HEK293 (cell line): Measurements from ENCODE around the gene TMEM63B.

Source experiments
- CTCF ChIA-PET: fragments of 350-600 bp; formaldehyde crosslinking; extraction: SDS; loops from one replicate; lab custom pipeline; 2021; ENCODE audit warnings: antibody characterized with exemption; lab: Yijun Ruan, JAX
- POLR2A ChIA-PET: fragments of 300-600 bp; formaldehyde crosslinking; extraction: SDS; loops from one replicate; lab custom pipeline; 2020; ENCODE audit warnings: antibody characterized with exemption, inconsistent platforms; lab: Yijun Ruan, JAX
- H3K27ac ChIP-seq: fragments of 200-500 bp; sonication (Bioruptor generic); 2 replicates; pipeline ENCODE4 v1.5.1; 2014; ENCODE audit warnings: low read depth, low read length, control low read depth, inconsistent platforms; ENCODE audit errors: extremely low read depth
- H3K36me3 ChIP-seq, 2 experiments: fragments of 200-500 bp in 1 of 2; sonication (Bioruptor generic) in 1 of 2; 1 replicate in 1 of 2; 2 replicates in 1 of 2; pipeline ENCODE4 v1.5.1; 2014 to 2017; ENCODE audit warnings: inconsistent platforms in 2 of 2, low read length in 2 of 2; ENCODE audit not compliant: control insufficient read depth in 2 of 2, insufficient read depth in 1 of 2
- H3K4me1 ChIP-seq: fragments of 200-500 bp; sonication (Bioruptor generic); 2 replicates; pipeline ENCODE4 v1.5.1; 2014; ENCODE audit warnings: mild to moderate bottlenecking, low read length, inconsistent platforms; ENCODE audit not compliant: control insufficient read depth, insufficient read depth
- H3K4me3 ChIP-seq: 2 replicates; pipeline ENCODE4 v1.5.1; 2011; ENCODE audit warnings: low read depth, mild to moderate bottlenecking, control low read depth, low read length, moderate library complexity
- H3K9me3 ChIP-seq: fragments of 200-500 bp; sonication (Bioruptor generic); 2 replicates; pipeline ENCODE4 v1.5.1; 2014; ENCODE audit warnings: low read depth, low read length, inconsistent platforms; ENCODE audit not compliant: control insufficient read depth, insufficient read depth
- GLIS2 ChIP-seq: fragments of 450-650 bp; formaldehyde crosslinking; IDR thresholded peaks from 2 replicates; pipeline ENCODE4 v1.5.1; 2016; ENCODE audit warnings: missing biosample characterization, missing genetic modification characterization
- KLF7 ChIP-seq: fragments of 450-650 bp; formaldehyde crosslinking; IDR thresholded peaks from 2 replicates; pipeline ENCODE4 v1.5.1; 2016; ENCODE audit warnings: missing biosample characterization, missing genetic modification characterization, borderline replicate concordance
- KLF8 ChIP-seq: fragments of 450-650 bp; formaldehyde crosslinking; IDR thresholded peaks from 2 replicates; pipeline ENCODE4 v1.5.1; 2016; ENCODE audit warnings: missing biosample characterization, missing genetic modification characterization
- KLF9 ChIP-seq: fragments of 450-650 bp; formaldehyde crosslinking; IDR thresholded peaks from 2 replicates; pipeline ENCODE4 v1.5.1; 2016; ENCODE audit warnings: missing biosample characterization, missing genetic modification characterization, low read depth
- RBAK ChIP-seq: fragments of 450-650 bp; formaldehyde crosslinking; IDR thresholded peaks from 2 replicates; pipeline ENCODE4 v1.5.1; 2016; ENCODE audit warnings: missing biosample characterization, missing genetic modification characterization
- TCF7L2 ChIP-seq: IDR thresholded peaks from 2 replicates; pipeline ENCODE4 v1.6.1; 2011; ENCODE audit warnings: low read depth, mild to moderate bottlenecking, inconsistent platforms, low read length, moderate library complexity, borderline replicate concordance
- WT1 ChIP-seq: fragments of 450-650 bp; formaldehyde crosslinking; IDR thresholded peaks from 2 replicates; pipeline ENCODE4 v1.5.1; 2016; ENCODE audit warnings: missing biosample characterization, missing genetic modification characterization
- ZBTB7A ChIP-seq: fragments of 450-650 bp; formaldehyde crosslinking; IDR thresholded peaks from 2 replicates; pipeline ENCODE4 v1.5.1; 2016; ENCODE audit warnings: low read depth, missing biosample characterization, missing genetic modification characterization
- ZFP3 ChIP-seq: fragments of 450-650 bp; formaldehyde crosslinking; IDR thresholded peaks from 2 replicates; pipeline ENCODE4 v1.5.1; 2016; ENCODE audit warnings: low read depth, missing biosample characterization, missing genetic modification characterization
- ZNF169 ChIP-seq: fragments of 450-650 bp; formaldehyde crosslinking; IDR thresholded peaks from 2 replicates; pipeline ENCODE4 v1.5.1; 2016; ENCODE audit warnings: missing biosample characterization, missing genetic modification characterization
- ZNF211 ChIP-seq: fragments of 450-650 bp; formaldehyde crosslinking; IDR thresholded peaks from 2 replicates; pipeline ENCODE4 v1.5.1; 2016; ENCODE audit warnings: low read depth, missing biosample characterization, missing genetic modification characterization
- ZNF292 ChIP-seq: fragments of 450-650 bp; formaldehyde crosslinking; IDR thresholded peaks from 2 replicates; pipeline ENCODE4 v1.5.1; 2016; ENCODE audit warnings: low read depth, missing biosample characterization, missing genetic modification characterization, borderline replicate concordance
- ZNF324 ChIP-seq: fragments of 450-650 bp; formaldehyde crosslinking; IDR thresholded peaks from 2 replicates; pipeline ENCODE4 v1.5.1; 2016; ENCODE audit warnings: missing biosample characterization, missing genetic modification characterization
- ZNF416 ChIP-seq: fragments of 450-650 bp; formaldehyde crosslinking; IDR thresholded peaks from 2 replicates; pipeline ENCODE4 v1.5.1; 2016; ENCODE audit warnings: missing biosample characterization, missing genetic modification characterization
- ZNF544 ChIP-seq: fragments of 450-650 bp; formaldehyde crosslinking; IDR thresholded peaks from 2 replicates; pipeline ENCODE4 v1.5.0; 2017; ENCODE audit warnings: missing biosample characterization, missing genetic modification characterization
- ZNF624 ChIP-seq: fragments of 450-650 bp; formaldehyde crosslinking; IDR thresholded peaks from 2 replicates; pipeline ENCODE4 v1.5.1; 2017; ENCODE audit warnings: missing biosample characterization, missing genetic modification characterization
- ZNF670 ChIP-seq: fragments of 450-650 bp; formaldehyde crosslinking; IDR thresholded peaks from 2 replicates; pipeline ENCODE4 v1.5.1; 2016; ENCODE audit warnings: missing biosample characterization, missing genetic modification characterization, low read depth
- TF ChIP-seq, protein P1 (sequence below): fragments of 450-650 bp; formaldehyde crosslinking; IDR thresholded peaks from 2 replicates; pipeline ENCODE4 v1.5.1; 2016; ENCODE audit warnings: missing biosample characterization, missing genetic modification characterization
- TF ChIP-seq, protein P2 (sequence below): fragments of 450-650 bp; formaldehyde crosslinking; IDR thresholded peaks from 2 replicates; pipeline ENCODE4 v1.5.1; 2016; ENCODE audit warnings: missing biosample characterization, missing genetic modification characterization
- TF ChIP-seq, protein P3 (sequence below): fragments of 450-650 bp; formaldehyde crosslinking; IDR thresholded peaks from 2 replicates; pipeline ENCODE4 v1.5.1; 2016; ENCODE audit warnings: missing biosample characterization, missing genetic modification characterization, borderline replicate concordance
- TF ChIP-seq, protein P4 (sequence below): sonication (generic); formaldehyde crosslinking; IDR thresholded peaks from 2 replicates; pipeline ENCODE4 v1.8.1; 2022; ENCODE audit warnings: mild to moderate bottlenecking, moderate library complexity, missing genetic modification reagents
- TF ChIP-seq, protein P5 (sequence below): fragments of 450-650 bp; formaldehyde crosslinking; IDR thresholded peaks from 2 replicates; pipeline ENCODE4 v1.5.1; 2016; ENCODE audit warnings: missing biosample characterization, missing genetic modification characterization
- TF ChIP-seq, protein P6 (sequence below): fragments of 450-650 bp; formaldehyde crosslinking; IDR thresholded peaks from 2 replicates; pipeline ENCODE4 v1.5.1; 2017; ENCODE audit warnings: missing biosample characterization, missing genetic modification characterization

TMEM63B gene

DNA sequence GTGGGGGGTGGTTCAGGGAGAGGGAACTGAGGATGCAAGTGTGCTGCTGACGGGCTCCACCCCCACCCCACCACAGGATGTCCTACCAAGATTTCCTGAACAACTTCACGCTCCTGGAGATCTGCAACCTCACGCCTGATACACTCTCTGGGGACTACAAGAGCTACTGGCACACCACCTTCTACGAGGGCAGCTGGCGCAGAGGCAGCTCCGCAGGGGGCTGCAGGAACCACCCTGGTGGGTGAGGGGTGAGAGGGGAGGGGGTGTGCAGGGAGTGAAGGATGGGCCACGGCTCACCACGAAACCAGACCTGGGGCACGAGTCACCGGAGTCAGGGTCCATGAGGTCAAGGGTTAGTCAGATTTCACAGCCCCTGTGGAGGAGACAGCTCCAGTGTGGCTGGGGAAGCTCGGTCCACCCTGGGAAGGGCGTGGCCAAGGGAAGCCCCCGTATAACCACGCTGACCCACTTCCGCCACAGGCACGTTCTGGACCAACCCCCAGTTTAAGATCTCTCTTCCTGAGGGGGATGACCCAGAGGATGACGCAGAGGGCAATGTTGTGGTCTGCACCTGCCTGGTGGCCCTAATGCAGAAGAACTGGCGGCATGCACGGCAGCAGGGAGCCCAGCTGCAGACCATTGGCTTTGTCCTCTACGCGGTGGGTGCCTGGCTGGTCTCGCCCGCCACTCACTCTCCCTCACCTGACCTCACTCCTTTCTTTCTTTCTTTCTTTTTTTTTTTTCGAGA lies 49.6 kb downstream of the TMEM63B start:
- no peaks in the 10 kb centered on the region for H3K36me3 ChIP-seq
- H3K27ac ChIP-seq = no peak overlapping the region
- H3K4me3 ChIP-seq = no peak overlapping the region
- POLR2A ChIA-PET = interaction anchor here (1.5 kb wide), 1 partner anchor 70 kb away, joined by 5 read pairs; the partner anchor contains the start of gene HSP90AB1
- CTCF ChIA-PET = interaction anchor here (0.6 to 4.1 kb wide), 8 partner anchors 14 to 80 kb away, joined by 3 to 35 read pairs (median 5); no protein-coding TSS in a partner anchor
- no peaks in the 10 kb centered on the region for H3K4me1 ChIP-seq
- no peaks in the 10 kb centered on the region for H3K9me3 ChIP-seq
- TF ChIP-seq ZNF544 (tag by site-specific recombination) (no peak), TCF7L2 (no peak), ZNF670 (tag by site-specific recombination) (no peak), ZNF416 (no peak), KLF9 (tag by site-specific recombination) (no peak), ZNF292 (tag by site-specific recombination) (no peak), KLF7 (tag by site-specific recombination) (no peak), ZFP3 (tag by site-specific recombination) (no peak), KLF8 (no peak), RBAK (tag by site-specific recombination) (no peak), ZNF324 (tag by site-specific recombination) (no peak), ZNF624 (tag by site-specific recombination) (no peak)
- TF ChIP-seq, protein P1, sequence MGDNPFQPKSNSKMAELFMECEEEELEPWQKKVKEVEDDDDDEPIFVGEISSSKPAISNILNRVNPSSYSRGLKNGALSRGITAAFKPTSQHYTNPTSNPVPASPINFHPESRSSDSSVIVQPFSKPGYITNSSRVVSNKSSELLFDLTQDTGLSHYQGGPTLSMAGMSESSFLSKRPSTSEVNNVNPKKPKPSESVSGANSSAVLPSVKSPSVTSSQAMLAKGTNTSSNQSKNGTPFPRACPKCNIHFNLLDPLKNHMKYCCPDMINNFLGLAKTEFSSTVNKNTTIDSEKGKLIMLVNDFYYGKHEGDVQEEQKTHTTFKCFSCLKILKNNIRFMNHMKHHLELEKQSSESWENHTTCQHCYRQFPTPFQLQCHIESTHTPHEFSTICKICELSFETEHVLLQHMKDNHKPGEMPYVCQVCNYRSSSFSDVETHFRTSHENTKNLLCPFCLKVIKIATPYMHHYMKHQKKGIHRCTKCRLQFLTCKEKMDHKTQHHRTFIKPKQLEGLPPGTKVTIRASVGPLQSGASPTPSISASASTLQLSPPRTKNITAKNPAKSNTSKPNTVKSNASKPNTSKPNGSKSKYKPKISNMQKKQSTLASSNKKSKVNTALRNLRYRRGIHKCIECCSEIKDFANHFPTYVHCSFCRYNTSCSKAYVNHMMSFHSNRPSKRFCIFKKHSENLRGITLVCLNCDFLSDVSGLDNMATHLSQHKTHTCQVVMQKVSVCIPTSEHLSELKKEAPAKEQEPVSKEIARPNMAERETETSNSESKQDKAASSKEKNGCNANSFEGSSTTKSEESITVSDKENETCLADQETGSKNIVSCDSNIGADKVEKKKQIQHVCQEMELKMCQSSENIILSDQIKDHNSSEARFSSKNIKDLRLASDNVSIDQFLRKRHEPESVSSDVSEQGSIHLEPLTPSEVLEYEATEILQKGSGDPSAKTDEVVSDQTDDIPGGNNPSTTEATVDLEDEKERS = no peak
- TF ChIP-seq, protein P2, sequence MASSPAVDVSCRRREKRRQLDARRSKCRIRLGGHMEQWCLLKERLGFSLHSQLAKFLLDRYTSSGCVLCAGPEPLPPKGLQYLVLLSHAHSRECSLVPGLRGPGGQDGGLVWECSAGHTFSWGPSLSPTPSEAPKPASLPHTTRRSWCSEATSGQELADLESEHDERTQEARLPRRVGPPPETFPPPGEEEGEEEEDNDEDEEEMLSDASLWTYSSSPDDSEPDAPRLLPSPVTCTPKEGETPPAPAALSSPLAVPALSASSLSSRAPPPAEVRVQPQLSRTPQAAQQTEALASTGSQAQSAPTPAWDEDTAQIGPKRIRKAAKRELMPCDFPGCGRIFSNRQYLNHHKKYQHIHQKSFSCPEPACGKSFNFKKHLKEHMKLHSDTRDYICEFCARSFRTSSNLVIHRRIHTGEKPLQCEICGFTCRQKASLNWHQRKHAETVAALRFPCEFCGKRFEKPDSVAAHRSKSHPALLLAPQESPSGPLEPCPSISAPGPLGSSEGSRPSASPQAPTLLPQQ (tag by site-specific recombination) = no peak
- TF ChIP-seq, protein P3, sequence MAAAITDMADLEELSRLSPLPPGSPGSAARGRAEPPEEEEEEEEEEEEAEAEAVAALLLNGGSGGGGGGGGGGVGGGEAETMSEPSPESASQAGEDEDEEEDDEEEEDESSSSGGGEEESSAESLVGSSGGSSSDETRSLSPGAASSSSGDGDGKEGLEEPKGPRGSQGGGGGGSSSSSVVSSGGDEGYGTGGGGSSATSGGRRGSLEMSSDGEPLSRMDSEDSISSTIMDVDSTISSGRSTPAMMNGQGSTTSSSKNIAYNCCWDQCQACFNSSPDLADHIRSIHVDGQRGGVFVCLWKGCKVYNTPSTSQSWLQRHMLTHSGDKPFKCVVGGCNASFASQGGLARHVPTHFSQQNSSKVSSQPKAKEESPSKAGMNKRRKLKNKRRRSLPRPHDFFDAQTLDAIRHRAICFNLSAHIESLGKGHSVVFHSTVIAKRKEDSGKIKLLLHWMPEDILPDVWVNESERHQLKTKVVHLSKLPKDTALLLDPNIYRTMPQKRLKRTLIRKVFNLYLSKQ (tag by site-specific recombination) = no peak
- TF ChIP-seq, all 188 proteins: peak for 0

DNA sequence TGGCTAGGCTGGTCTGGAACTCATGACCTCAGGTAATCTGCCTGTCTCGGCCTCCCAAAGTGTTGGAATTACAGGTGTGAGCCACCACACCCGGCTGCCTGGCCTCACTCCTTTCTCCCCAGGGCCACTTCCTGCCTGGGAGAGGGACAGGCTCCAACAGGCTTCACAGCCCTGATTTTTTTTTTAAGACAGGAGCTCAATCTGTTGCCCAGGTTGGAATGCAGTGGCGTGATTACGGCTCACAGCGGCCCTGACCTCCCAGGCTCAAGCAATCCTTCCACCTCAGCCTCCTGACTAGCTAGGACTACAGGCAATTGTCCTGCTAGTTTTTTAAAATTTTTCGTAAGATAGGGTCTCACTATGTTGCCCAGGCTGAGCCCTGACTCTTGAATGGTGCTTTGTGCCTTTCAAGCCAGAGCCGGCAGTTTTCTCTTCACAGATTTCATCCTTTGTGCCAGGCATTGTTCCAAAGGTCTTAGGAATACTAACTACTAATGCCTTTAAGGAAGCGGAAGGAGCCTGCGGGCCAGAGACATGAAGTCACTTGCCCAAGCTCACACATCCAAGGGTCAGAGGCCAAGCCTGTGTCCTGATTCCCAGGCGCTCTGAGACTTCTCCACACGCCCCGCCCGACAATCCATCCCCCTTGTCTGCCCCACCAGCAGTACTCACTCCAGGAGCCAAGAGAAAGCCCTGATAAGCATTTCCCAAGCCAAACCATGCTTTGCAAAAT lies 50.5 kb downstream of the TMEM63B start:
- no peak overlapping the region for H3K4me3 ChIP-seq
- no peaks in the 10 kb centered on the region for H3K36me3 ChIP-seq
- H3K9me3 ChIP-seq = no peaks in the 10 kb centered on the region
- ChIA-PET POLR2A (interaction anchor here (1.5 to 1.6 kb wide), 2 partner anchors 41 to 69 kb away, joined by 3 to 5 read pairs; partner anchors contain the start of gene HSP90AB1), CTCF (interaction anchor here (0.6 to 4.1 kb wide), 6 partner anchors 13 to 81 kb away, joined by 3 to 35 read pairs (median 4); no protein-coding TSS in a partner anchor)
- H3K27ac ChIP-seq = no peak overlapping the region
- H3K4me1 ChIP-seq = no peaks in the 10 kb centered on the region
- TF ChIP-seq ZNF211 (tag by site-specific recombination) (no peak), ZNF169 (tag by site-specific recombination) (no peak), WT1 (tag by site-specific recombination) (no peak), GLIS2 (tag by site-specific recombination) (no peak), ZBTB7A (tag by site-specific recombination) (no peak)
- TF ChIP-seq, protein P4, sequence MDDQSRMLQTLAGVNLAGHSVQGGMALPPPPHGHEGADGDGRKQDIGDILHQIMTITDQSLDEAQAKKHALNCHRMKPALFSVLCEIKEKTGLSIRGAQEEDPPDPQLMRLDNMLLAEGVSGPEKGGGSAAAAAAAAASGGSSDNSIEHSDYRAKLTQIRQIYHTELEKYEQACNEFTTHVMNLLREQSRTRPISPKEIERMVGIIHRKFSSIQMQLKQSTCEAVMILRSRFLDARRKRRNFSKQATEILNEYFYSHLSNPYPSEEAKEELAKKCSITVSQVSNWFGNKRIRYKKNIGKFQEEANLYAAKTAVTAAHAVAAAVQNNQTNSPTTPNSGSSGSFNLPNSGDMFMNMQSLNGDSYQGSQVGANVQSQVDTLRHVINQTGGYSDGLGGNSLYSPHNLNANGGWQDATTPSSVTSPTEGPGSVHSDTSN (CRISPR knock-in tag) = no peak
- TF ChIP-seq, protein P5, sequence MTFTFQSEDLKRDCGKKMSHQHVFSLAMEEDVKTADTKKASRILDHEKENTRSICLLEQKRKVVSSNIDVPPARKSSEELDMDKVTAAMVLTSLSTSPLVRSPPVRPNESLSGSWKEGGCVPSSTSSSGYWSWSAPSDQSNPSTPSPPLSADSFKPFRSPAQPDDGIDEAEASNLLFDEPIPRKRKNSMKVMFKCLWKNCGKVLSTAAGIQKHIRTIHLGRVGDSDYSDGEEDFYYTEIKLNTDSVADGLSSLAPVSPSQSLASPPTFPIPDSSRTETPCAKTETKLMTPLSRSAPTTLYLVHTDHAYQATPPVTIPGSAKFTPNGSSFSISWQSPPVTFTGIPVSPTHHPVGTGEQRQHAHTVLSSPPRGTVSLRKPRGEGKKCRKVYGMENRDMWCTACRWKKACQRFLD (tag by site-specific recombination) = no peak
- TF ChIP-seq, protein P6, sequence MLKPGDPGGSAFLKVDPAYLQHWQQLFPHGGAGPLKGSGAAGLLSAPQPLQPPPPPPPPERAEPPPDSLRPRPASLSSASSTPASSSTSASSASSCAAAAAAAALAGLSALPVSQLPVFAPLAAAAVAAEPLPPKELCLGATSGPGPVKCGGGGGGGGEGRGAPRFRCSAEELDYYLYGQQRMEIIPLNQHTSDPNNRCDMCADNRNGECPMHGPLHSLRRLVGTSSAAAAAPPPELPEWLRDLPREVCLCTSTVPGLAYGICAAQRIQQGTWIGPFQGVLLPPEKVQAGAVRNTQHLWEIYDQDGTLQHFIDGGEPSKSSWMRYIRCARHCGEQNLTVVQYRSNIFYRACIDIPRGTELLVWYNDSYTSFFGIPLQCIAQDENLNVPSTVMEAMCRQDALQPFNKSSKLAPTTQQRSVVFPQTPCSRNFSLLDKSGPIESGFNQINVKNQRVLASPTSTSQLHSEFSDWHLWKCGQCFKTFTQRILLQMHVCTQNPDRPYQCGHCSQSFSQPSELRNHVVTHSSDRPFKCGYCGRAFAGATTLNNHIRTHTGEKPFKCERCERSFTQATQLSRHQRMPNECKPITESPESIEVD = no peak
